HG03064 (cell line): Measurements from ENCODE around the gene IQGAP1.
"Not testable (repeated sequence)": the region's sequence is repeated elsewhere in the genome, so short reads cannot be mapped to it uniquely, and the experiment has no call there.

ENCODE experiments used
- ATAC-seq: cut with Tn5 transposase; IDR thresholded peaks from one replicate; pipeline ENCODE4 v1.9.1; 2021; ENCODE audit warnings: low read depth; ENCODE audit not compliant: unreplicated experiment

The IQGAP1 gene

GRCh38 chr15:90387534-90388461 is at the start of gene IQGAP1:
Gene IQGAP1 (plus strand): TSS chr15:90388242. CDS start chr15:90388342, 100 bp downstream.
- peak; percentile 94 for ATAC-seq

- no peak for ATAC-seq
Measured at GRCh38 chr15:90338532-90338931, 49.5 kb upstream of the IQGAP1 start.

GRCh38 chr15:90340345-90340744 is 47.7 kb upstream of the IQGAP1 start:
- ATAC-seq, result no peak

GRCh38 chr15:90343302-90343790 is 44.7 kb upstream of the IQGAP1 start:
- no peak for ATAC-seq

GRCh38 chr15:90344662-90345061 is 43.4 kb upstream of the IQGAP1 start:
- no peak for ATAC-seq

- ATAC-seq, result no peak
Measured at GRCh38 chr15:90345857-90346256, 42.2 kb upstream of the IQGAP1 start.

GRCh38 chr15:90347431-90348065 is 40.5 kb upstream of the IQGAP1 start:
- ATAC-seq, result not testable (repeated sequence)

- no peak for ATAC-seq
Measured at GRCh38 chr15:90348456-90348855, 39.6 kb upstream of the IQGAP1 start.

- no peak for ATAC-seq
Measured at GRCh38 chr15:90349072-90349471, 39.0 kb upstream of the IQGAP1 start.

GRCh38 chr15:90349821-90350220 is 38.2 kb upstream of the IQGAP1 start:
- ATAC-seq, result no peak

GRCh38 chr15:90351479-90352106 is 36.4 kb upstream of the IQGAP1 start:
- ATAC-seq, result peak; percentile 11

GRCh38 chr15:90352107-90352893 is 35.7 kb upstream of the IQGAP1 start, which contains the start of gene ZNF774:
Gene ZNF774 (plus strand): TSS chr15:90352284. CDS start chr15:90354661, 2,377 bp downstream.
- peak; percentile 97 for ATAC-seq

GRCh38 chr15:90354986-90355385 is 33.1 kb upstream of the IQGAP1 start:
- ATAC-seq, result no peak

- ATAC-seq, result no peak
Measured at GRCh38 chr15:90358124-90359033, 29.7 kb upstream of the IQGAP1 start.

GRCh38 chr15:90360746-90361145 is 27.3 kb upstream of the IQGAP1 start:
- no peak for ATAC-seq

- no peak for ATAC-seq
Measured at GRCh38 chr15:90362936-90363212, 25.2 kb upstream of the IQGAP1 start.

GRCh38 chr15:90364251-90364650 is 23.8 kb upstream of the IQGAP1 start:
- no peak for ATAC-seq

- ATAC-seq, result no peak
Measured at GRCh38 chr15:90365414-90366055, 22.5 kb upstream of the IQGAP1 start.

- no peak for ATAC-seq
Measured at GRCh38 chr15:90367576-90367975, 20.5 kb upstream of the IQGAP1 start.
